Lung microvascular endothelial cell (primary cell): ENCODE results near the gene CAPN15. TPM values are rescaled to one million over a fixed set of nuclear protein-coding genes. Genes with fewer than 3 reads are reported as not detected.

Source experiments
- DNase-seq, 2 donors: peaks; one replicate each; pipeline versions ENCODE4 v3.0.0 to v3.0.0-alpha.2; 2010; ENCODE audit warnings: low read depth in 2 of 2
- total RNA-seq: library from RNA; depleted of rRNA; stranded (reverse); fragments of >200 nt; gene quantifications from 2 replicates; pipeline ENCODE4 v1.2.1, GENCODE V29; 2014

The CAPN15 gene
- total RNA-seq, 1 donor from 2014 or later: 20.2 TPM

DNA sequence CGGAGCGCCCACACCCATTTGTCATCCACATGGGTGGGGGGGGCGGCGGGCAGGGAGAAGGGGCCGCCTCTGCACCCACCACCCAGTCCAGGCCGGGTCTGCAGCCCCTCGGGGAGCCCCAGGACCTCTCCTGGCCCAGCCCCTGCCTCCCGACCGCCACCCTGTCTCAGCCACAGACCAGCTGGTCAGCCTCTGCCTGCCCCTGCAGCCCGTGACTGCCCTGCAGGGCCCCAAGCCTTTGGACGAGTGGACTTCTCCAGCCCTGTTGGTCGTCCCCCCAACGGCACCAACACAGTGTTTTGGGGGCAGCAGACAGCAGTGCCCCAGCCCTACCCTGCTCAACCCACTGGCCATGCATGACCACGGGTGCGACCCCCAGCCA lies 33.9 kb downstream of the CAPN15 start:
- no peak for DNase-seq

DNA sequence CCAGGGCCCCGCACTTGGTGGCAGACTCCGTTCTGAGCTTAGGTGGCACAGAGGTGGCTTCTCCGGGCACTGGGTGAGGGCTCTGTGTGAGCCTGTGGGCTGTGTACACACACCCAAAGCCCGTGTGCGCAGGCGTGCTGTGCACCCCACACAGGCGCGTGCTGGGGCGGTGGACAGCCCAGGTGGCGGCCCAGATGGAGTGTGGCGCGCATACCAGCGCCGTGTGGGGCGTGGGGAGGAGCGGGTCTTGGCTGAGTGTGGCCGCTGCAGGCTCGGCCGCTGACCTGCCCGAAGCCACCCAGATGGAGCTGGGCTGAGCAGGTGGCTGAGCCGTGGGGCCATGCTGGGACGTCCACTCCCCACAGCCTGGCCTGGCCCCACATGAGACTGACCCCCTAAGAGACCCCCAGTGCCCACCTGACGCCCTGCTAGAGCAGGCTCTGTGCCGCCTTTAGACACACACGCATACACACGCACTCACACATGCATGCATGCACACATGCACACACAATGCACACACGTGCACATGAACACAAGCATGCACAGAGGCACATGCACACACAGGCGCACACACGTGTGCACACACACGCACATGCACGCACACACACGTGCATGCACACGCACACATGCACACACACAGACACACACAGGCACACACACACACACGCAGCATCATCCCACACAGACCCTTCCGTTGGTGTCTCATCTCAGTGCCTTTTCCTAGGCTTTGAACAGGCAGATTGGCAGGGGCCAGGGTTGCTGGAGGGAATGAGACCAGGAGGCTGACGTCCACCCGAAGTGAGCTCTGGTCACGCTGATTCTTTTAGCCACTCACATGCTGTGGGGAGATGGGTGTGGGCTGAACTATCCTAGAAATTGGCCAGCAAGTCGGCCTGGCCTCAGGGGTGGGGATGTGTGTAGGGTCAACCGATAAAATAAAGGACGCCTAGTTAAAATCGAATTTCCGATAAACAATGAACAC lies 34.7 kb downstream of the CAPN15 start:
- no peak for DNase-seq

DNA sequence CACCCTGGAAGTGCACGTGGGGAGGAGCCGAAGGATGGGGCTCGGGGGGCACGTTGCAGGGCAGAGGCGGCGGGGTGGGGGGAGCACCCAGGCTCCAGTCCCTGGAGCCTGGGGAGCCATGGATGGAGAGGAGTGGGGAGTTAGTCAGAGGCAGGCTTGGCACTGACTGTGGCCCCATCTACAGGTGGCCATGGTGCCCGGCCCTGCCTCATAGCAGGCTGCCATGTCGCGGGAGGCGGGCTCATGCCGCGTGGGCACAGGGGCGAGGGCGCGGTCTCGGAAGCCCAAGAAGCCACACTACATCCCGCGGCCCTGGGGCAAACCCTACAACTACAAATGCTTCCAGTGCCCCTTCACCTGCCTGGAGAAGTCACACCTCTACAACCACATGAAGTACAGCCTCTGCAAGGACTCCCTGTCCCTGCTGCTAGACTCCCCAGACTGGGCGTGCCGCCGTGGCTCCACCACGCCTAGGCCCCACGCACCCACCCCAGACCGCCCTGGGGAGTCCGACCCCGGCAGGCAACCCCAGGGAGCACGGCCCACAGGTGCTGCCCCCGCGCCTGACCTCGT lies 35.6 kb downstream of the CAPN15 start:
- DNase-seq: no peak

DNA sequence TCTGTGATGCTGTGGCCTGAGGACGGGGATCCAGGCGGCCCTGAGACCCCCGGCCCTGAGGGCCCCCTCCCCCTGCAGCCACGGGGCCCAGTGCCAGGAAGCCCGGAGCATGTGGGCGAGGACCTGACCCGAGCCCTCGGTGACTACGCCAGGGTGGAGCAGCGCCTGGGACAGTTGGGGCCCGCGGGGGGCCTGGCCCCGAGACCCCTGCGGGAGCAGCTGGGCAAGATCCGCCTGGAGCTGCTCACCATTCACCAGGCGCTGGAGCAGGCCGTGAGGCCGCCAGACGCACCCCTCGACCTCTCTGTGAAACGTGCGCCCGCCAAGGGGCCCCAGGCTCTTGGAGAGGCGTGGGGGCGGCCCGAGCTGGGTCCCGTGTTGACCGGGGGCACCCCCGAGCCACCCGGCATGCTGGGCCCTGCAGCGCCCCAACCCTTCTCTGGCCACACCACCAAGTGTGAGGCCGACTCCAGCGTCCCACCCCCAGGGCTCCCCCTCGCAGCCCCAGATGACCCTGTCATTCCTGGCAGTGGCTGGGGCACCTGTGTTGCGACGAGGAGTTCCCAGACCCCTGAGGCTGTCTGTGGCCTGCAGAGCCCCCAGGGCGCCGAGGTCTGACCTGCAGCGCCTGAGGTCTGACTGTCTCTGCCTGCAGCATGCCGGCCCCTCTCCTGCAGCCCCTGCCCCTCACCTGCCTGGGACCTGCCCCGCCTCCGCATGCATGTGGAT lies 37.3 kb downstream of the CAPN15 start:
- DNase-seq: no peak

DNA sequence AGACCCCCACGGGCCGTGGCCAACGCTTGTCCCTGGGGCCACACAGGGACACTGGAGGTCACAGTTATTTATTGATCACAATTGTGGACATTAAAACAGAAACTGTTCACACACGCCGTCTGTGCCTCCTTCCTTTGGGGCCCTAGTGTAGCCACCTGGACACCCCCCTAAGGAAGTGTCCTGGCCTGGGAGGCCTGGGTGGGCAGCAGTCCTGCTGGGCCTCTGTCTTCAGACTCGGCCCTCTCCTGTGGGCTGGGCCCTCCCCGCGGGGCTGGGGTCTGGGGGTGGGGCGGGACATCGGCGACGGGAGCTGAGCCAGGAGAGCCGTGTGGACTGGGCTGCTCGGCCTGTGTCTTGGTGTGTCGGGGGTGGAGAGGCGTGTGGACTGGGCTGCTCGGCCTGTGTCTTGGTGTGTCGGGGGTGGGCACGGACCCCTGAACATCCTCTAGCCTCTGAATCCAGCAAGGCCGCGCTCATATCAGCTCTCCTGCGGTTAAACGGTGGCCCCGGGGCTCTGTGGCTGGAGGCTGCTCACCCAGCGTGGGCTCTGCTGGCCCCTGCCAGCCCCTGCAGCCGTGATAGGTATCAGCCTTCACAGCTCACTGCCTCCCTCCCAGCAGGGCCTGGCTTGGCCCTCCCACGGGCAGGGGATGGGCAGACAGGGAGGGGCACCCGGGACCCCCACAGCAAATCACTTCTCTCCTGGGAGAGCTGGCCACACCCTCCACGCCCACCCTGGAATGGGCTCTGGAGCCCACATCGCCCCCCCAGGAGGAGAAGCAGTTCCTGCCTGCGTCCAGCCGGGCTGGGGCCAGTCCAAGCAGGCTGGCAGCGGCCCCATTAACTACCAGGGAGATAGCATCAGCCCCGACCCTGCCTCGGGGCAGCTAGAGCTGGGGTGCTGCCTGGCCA lies 38.2 kb downstream of the CAPN15 start:
- DNase-seq: no peak

DNA sequence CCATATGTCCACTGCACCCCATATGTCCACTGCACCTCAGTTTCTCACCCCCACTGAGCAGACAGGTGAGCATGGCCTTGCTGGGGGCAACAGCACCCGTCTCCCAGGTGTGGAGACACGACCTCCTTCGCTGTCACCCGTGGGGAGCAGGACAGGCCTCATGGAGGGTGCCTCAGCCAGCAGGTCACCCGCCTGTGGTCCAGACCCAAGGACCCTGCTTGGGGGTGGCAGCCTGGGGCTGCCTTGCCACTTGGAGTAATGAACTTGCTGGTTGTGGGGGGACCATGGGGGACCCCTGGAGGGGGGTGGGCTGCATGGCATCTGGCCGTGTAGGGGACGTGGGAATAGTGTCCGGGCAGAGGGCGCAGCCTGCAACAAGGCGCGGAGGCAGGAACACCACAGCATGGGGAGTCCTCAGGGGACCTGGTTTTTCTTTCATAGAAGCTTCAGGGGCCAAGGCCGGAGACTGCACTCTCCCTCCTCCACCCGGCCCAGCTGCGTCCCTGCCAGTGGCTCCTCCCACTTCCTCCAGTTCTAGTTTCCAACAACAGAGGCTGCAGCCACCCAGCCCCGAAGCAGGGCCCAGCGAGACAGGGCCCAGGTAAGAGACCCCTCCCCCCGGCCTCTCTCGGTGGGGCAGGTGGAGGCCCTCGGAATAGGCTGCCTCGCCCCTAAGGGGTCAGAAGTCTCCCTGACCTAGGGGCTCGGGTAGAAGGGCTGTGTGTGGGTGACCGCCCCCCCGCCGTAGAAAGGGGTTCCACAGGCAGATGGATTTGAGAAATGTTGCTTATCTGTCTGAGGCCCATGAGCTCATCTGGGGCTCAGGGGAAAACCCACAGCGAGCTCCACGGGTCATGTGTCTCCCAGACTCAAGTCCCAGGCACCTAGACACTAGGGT lies 39.2 kb downstream of the CAPN15 start, which contains the start of gene NHLRC4:
NHLRC4 (plus strand) TSS at position 531 of the 898 bp plus-strand sequence. CDS start 1,043 bp downstream, outside the sequence.
- peak; percentile 65 to 74 for DNase-seq

DNA sequence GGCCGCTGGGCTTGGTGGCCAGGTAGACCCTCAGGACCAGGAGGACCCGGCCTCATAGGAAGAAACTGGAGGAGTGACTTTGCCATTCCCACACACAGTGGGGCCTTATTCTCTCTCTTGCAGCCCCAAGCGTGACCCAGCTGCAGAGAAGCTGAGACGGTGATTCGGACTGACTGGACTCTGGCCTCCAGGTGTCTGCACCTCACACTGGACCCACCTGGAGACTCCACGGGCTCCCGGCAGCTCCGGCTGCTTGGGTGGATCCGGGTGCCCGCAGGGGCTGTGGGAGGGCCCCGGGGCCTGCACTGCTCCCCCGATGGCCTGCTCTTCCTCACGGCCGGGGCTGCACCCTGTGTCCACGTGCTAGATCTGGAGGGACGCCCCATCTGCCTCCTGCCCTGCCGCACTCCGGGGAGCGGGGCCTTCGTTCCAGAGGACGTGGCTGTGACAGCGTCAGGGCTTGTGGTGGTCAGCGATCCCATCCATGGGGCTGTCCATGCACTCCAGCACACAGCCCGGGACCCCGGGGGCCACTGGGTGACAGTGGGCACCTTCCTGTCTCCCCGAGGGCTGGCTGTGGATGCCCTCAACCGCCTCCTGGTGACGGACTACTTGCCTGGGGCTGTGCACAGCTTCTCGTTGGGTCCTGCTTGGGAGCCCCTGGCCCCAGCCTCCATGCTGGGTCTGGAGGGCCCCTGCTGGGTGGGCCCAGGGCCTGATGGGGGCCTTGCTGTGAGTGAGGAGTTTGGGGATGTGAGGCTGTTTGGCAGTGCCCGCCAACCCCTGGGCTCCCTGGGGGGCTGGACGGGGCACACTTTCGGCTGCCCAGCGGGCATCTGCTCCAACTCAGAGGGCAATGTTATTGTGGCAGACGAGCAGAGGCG lies 40.1 kb downstream of the CAPN15 start:
- DNase-seq: no peak

DNA sequence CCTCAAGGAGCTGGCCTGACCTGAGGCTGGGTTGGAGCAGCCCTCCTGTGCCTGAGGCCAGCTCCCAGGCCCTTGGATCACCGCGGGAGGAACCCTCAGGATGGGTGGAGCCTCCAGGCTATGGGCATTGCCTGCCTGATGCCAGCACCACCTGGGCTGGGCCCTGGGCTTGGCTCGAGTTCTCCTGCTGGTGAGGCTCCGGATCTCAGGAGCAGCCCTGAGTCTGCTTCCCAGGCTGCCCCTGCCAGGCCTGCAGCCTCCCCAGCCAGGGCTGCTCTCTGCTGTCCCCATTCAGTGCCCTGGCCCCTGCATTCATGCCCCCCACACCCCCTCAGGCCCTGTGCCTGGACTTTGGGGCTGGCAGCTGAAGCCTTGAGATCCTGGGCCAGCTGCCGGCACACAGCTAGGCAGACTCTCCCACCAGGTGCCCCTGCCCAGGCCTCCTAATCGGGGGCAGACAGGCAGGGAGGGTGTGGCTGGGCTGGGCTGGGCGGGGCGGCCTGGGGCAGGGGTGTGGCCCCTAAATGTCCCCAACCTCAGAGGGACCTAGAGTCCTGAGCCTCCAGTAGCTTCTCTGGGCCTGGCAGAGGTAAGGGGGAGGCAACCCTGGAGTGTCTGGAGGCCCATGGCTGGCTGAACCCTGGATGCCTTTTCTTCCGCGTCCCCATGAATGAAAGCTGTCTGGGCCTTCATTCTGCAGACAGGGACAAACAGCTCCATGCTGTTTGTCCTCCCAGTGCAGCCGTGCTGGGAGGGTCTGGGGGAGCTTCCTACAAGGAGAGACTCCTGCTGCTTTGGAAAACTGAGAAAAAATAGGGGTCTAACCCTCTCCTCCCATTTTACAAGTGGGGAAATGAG lies 41.1 kb downstream of the CAPN15 start:
- no peak for DNase-seq

DNA sequence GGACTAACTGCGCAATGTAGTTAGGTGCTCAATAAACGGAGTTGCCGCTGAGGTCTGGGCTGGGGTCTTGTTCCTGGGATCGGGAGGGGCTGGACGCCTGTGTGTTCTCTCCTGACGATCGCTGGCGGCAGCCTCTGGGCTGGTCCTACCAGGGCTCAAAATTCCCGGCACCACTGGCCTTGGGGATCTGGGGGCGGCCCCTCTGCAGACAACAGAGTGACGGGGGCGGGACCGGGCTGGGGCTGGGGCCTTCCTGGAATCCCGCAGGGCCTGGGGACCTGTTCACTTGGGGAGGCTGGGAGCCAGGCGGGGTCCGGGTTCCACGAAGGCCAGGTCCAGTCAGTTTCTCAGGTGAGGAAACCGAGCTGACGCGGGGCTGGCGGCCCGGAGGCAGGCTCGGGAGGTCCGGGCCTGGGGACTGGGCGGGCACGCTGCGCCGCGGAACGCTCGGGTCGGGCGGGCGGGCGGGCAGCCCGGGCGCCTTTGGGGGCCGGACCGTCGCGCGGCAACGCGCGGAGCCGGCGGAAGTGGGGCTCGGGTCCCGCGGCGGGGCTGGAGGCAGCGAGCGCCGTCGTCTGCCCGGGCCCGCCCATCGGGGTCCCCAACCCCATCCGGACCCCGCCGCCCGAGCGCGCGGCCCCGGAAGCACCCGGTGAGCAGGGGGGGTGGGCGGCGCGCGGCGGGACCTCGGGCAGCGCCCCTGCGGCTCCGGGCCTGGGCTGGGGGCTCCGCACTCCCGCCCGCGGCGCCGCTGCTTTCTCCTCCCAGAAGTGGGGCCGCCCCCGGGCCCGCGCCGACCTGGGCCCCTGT lies 42.1 kb downstream of the CAPN15 start, which contains the start of gene PIGQ:
PIGQ (plus strand) TSS at position 524 of the 810 bp plus-strand sequence. CDS start 4,107 bp downstream, outside the sequence.
- peak; percentile 56 to 70 for DNase-seq

DNA sequence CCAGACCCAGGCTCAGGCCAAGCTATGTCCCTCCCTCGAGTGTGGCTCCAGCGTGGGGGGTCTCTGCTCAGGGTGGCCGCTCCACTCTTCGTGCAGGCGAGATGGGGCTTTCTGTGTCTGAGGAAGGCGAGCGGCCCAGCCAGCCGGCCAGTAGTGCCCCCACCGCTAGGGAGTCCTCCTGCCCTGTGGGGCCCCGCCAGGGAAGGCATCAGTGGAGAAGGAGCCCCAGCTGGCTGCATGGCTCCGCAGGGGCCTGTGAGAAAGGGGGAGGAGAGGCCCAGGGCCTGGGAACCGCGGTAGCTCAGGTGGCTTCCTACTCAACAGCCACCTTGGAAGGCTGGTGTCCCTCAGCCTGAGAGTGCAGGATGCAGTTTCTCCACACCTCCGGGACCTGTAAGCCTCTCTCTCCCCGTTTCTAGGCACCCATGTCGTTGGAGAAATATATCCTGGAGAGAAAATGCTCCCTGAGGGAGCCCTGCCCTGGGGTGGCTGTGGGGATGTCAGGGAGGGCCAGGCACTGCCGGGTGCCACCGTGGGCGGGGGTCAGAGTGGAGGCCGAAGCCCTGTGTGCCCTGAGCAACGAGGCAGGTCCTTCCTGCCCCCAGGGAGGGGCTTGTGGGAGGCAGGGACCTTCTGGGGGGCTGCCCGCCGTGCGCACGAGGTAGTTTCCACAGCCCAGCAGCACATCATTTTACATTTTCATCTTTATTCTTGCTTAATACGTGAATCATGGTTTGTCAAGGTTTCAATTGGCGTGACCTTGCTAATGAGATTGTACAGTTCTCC lies 45.5 kb downstream of the CAPN15 start:
- DNase-seq: no peak

DNA sequence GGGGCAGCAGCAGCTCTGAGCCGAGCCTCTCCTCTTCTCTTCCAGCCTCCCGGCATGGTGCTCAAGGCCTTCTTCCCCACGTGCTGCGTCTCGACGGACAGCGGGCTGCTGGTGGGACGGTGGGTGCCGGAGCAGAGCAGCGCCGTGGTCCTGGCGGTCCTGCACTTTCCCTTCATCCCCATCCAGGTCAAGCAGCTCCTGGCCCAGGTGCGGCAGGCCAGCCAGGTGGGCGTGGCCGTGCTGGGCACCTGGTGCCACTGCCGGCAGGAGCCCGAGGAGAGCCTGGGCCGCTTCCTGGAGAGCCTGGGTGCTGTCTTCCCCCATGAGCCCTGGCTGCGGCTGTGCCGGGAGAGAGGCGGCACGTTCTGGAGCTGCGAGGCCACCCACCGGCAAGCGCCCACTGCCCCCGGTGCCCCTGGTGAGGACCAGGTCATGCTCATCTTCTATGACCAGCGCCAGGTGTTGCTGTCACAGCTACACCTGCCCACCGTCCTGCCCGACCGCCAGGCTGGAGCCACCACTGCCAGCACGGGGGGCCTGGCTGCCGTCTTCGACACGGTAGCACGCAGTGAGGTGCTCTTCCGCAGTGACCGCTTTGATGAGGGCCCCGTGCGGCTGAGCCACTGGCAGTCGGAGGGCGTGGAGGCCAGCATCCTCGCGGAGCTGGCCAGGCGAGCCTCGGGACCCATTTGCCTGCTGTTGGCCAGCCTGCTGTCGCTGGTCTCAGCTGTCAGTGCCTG lies 46.7 kb downstream of the CAPN15 start:
- DNase-seq: no peak

DNA sequence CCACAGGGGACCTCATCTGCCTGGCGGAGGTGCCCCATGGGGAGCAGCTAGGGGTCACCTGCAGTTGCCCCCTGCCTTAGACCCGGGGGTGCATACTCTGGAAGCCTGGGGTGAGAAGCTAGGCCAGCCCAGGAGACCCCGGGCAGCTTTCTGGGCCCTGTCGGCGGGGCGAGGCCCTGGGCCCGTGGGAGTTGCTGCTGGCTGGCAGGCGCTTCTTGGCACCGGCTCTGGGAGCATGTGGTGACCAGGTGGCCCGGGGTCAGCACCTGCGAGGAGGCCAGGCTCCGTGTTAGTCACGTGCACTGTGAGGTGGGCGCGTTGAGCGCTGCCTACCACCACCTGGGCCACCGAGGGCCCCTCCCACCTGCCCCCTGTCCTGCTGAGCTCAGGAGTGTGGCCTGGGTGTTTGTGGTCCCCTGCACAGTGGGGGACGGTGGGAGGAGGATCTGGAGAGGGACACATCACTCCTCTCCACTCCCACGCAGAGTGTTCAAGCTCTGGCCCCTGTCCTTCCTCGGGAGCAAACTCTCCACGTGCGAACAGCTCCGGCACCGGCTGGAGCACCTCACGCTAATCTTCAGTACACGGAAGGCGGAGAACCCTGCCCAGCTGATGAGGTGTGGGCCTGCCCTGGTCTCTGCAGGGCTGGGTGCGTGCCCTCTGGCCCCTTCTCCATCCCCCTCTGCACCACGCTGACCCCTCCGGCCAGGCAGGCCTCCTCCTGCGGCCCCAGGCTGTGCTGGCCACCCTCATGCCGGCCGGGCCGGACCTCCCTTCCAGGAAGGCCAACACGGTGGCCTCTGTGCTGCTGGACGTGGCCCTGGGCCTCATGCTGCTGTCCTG lies 48.1 kb downstream of the CAPN15 start:
- DNase-seq: no peak

DNA sequence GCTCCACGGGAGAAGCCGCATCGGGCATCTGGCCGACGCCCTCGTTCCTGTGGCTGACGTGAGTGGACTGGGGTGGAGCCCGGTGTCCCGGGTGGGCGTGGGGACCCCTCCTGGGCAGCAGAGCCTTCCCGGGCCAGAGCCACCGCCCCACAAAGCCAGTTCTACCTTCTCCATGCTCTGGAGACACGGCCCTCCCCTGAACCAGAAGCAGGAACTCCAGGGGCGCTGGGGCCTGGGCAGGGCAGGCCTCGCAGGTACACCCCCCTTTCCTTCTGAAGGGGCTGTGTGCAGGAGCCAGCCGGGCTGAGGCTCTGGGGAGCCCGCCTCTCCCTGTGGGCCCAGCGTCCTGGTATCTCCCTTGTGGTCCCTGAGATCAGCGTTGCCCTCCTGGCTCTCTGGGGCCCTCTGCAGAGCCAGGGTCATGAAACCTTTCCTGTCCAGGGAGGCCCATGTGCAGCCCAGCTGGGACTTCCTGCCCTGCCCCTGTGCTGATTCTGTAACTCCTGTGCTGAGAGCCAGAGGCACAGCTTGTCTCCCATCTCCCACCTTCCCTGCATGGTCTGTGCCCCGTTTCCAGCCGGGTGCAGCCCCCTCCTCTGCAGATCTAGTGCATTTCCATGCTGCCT lies 48.8 kb downstream of the CAPN15 start:
- peak in 1 of 2 donors; percentile 33 for DNase-seq

DNA sequence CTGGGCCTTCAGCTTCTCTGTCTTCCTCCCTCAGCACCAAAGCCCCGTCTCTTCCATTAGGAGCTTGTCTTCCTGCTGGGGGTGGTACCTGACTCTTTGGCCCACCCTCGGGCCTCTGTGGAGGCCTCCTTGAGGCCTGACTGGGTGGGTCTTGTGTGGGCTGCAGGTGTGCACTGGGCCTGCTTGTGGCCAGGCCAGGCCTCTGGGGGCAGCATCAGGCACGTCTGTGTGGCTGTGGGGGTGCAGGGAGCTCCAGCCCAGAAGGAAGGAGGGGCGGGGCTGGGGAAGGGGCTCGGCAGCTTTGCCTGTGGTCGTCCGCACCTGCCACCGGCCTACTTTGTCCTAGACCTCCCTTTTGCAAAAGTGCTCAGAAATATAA lies 49.3 kb downstream of the CAPN15 start:
- DNase-seq: peak in 1 of 2 donors; percentile 27
